Suppressor macrophage treated with lipopolysaccharide for 1 hour (primary cell): Measurements from ENCODE around the gene DYNC2I2.
A peak's percentile ranks its signal among the peaks of the same experiment; 100 is the strongest.
"Not testable (repeated sequence)": the region's sequence is repeated elsewhere in the genome, so short reads cannot be mapped to it uniquely, and the experiment has no call there.

Experiments
- DNase-seq, 3 donors: peaks; one replicate each; pipeline ENCODE4 v3.0.0-alpha.2; 2020 to 2022

DYNC2I2 gene

GRCh38 chr9:128656416-128657343, at the start of gene DYNC2I2:
Gene DYNC2I2 (minus strand): TSS chr9:128656847. CDS start chr9:128656726, 121 bp downstream.
- peak; percentile 97 to 99 (median 98) for DNase-seq

- DNase-seq = no peak
These were observed 49.4 kb upstream of the DYNC2I2 start for GRCh38 chr9:128706045-128706444.

GRCh38 chr9:128705051-128705965, 48.7 kb upstream of the DYNC2I2 start:
- DNase-seq = no peak

- DNase-seq = no peak
These were observed 47.7 kb upstream of the DYNC2I2 start for GRCh38 chr9:128704356-128704670.

- DNase-seq = no peak
These were observed 47.1 kb upstream of the DYNC2I2 start for GRCh38 chr9:128703616-128704355.

GRCh38 chr9:128702949-128703615, 46.4 kb upstream of the DYNC2I2 start:
- peak in 2 of 3 donors; percentile 24 to 45 for DNase-seq

- DNase-seq = peak; percentile 85 to 96 (median 93)
These were observed 45.9 kb upstream of the DYNC2I2 start, which contains the start of gene PKN3 for GRCh38 chr9:128702445-128702948. Gene PKN3 (plus strand): TSS chr9:128702503. CDS start chr9:128702916, 413 bp downstream.

- DNase-seq = peak; percentile 65 to 89 (median 82)
These were observed 44.7 kb upstream of the DYNC2I2 start for GRCh38 chr9:128701227-128701854.

GRCh38 chr9:128699096-128699795, 42.6 kb upstream of the DYNC2I2 start:
- not testable (repeated sequence) for DNase-seq

- no peak for DNase-seq
These were observed 40.5 kb upstream of the DYNC2I2 start for GRCh38 chr9:128696923-128697707.

GRCh38 chr9:128694344-128694743, 37.7 kb upstream of the DYNC2I2 start:
- DNase-seq = no peak

GRCh38 chr9:128693738-128694137, 37.1 kb upstream of the DYNC2I2 start:
- DNase-seq = not testable (repeated sequence)

- no peak for DNase-seq
These were observed 34.0 kb upstream of the DYNC2I2 start for GRCh38 chr9:128690684-128691034.

- peak; percentile 38 to 70 (median 50) for DNase-seq
These were observed 33.4 kb upstream of the DYNC2I2 start for GRCh38 chr9:128689820-128690683.

GRCh38 chr9:128689293-128689774, 32.7 kb upstream of the DYNC2I2 start:
- DNase-seq = no peak

GRCh38 chr9:128688501-128689292, 32.0 kb upstream of the DYNC2I2 start, which contains the start of gene SET:
Gene SET (plus strand): TSS chr9:128689222. CDS start chr9:128689583, 361 bp downstream.
- peak; percentile 93 to 99 (median 97) for DNase-seq

GRCh38 chr9:128687453-128687852, 30.8 kb upstream of the DYNC2I2 start:
- no peak for DNase-seq
